ENCODE measurements around the gene CDYL2.

DNA sequence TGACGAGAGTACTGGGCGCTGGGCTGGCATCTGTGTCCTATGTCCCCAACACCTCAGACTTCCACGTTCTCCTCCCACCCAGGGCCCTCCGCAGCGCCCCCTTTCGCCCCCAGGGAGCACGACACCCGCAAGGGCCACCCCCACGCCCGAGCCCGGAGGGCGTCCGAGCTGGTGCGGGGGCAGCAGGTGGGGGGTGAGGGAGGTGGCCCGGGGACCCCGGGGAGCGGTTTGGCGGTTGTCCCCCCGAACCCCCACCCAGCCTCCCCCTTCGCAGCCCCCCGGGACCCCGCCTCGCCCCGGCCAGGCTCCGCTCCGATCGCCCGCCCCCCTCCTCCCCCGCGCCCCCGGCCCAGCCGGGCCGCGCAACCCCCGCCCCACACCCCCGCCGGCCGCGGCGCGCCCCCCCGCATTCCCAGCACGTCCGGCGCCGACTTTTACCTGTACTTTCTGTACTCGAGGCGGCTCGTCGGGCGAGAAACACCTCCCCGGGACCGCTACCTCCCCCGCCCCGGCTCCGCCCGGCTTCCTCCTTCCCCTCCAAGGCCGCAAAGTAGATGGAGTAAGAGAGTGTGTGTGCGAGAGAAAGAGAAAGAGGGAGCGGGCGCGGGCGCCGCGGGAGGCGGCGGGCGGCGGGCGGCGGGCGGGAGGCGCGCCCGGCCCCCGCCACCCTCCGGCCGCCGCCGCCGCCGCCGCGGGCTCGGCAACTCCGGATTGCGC is 901 bp downstream of the CDYL2 start:
- TF ChIP-seq, protein P1, sequence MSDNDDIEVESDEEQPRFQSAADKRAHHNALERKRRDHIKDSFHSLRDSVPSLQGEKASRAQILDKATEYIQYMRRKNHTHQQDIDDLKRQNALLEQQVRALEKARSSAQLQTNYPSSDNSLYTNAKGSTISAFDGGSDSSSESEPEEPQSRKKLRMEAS (IDR thresholded peaks at IDR 0.05; ENCODE audit: low read depth, low read length): no peak
- TF ChIP-seq POLR2A (IDR thresholded peaks at IDR 0.05; ENCODE audit: extremely low read depth, insufficient read length) (no peak), MYC (IDR thresholded peaks at IDR 0.05; ENCODE audit: low read depth, low read length) (no peak)
- TF ChIP-seq, protein P2, sequence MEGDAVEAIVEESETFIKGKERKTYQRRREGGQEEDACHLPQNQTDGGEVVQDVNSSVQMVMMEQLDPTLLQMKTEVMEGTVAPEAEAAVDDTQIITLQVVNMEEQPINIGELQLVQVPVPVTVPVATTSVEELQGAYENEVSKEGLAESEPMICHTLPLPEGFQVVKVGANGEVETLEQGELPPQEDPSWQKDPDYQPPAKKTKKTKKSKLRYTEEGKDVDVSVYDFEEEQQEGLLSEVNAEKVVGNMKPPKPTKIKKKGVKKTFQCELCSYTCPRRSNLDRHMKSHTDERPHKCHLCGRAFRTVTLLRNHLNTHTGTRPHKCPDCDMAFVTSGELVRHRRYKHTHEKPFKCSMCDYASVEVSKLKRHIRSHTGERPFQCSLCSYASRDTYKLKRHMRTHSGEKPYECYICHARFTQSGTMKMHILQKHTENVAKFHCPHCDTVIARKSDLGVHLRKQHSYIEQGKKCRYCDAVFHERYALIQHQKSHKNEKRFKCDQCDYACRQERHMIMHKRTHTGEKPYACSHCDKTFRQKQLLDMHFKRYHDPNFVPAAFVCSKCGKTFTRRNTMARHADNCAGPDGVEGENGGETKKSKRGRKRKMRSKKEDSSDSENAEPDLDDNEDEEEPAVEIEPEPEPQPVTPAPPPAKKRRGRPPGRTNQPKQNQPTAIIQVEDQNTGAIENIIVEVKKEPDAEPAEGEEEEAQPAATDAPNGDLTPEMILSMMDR (IDR thresholded peaks at IDR 0.05; ENCODE audit: low read depth, low read length): no peak

Measured in NB4 (cell line).